HG03135 (cell line): ENCODE data around the gene C5orf63.
"Not testable (repeated sequence)": the region's sequence is repeated elsewhere in the genome, so short reads cannot be mapped to it uniquely, and the experiment has no call there.

Experiments
- ATAC-seq: cut with Tn5 transposase; IDR thresholded peaks from one replicate; pipeline ENCODE4 v1.9.1; 2021; ENCODE audit warnings: mild to moderate bottlenecking, moderate library complexity; ENCODE audit not compliant: unreplicated experiment

Gene C5orf63

GRCh38 chr5:127076315-127077129, 3.2 kb upstream of the C5orf63 start:
- no peak for ATAC-seq

- no peak for ATAC-seq
These were observed 1.2 kb upstream of the C5orf63 start for GRCh38 chr5:127074466-127074865.

GRCh38 chr5:127070243-127070642, 3.1 kb downstream of the C5orf63 start:
- no peak for ATAC-seq

- ATAC-seq = no peak
These were observed 4.6 kb downstream of the C5orf63 start for GRCh38 chr5:127068493-127069214.

- no peak for ATAC-seq
These were observed 6.6 kb downstream of the C5orf63 start for GRCh38 chr5:127066721-127067120.

- ATAC-seq = no peak
These were observed 9.0 kb downstream of the C5orf63 start for GRCh38 chr5:127064253-127064840.

- ATAC-seq = no peak
These were observed 9.9 kb downstream of the C5orf63 start for GRCh38 chr5:127063257-127063913.

GRCh38 chr5:127061956-127062355, 11.3 kb downstream of the C5orf63 start:
- no peak for ATAC-seq

- ATAC-seq = no peak
These were observed 11.8 kb downstream of the C5orf63 start for GRCh38 chr5:127061537-127061936.

- ATAC-seq = no peak
These were observed 12.8 kb downstream of the C5orf63 start for GRCh38 chr5:127060470-127060985.

- ATAC-seq = no peak
These were observed 16.4 kb downstream of the C5orf63 start for GRCh38 chr5:127056896-127057295.

GRCh38 chr5:127055880-127056653, 17.2 kb downstream of the C5orf63 start:
- ATAC-seq = no peak

GRCh38 chr5:127053551-127053950, 19.8 kb downstream of the C5orf63 start:
- ATAC-seq = not testable (repeated sequence)

GRCh38 chr5:127053049-127053448, 20.3 kb downstream of the C5orf63 start:
- no peak for ATAC-seq

- ATAC-seq = no peak
These were observed 21.7 kb downstream of the C5orf63 start for GRCh38 chr5:127051591-127051990.

GRCh38 chr5:127046343-127047072, 26.8 kb downstream of the C5orf63 start:
- ATAC-seq = no peak

- no peak for ATAC-seq
These were observed 30.7 kb downstream of the C5orf63 start for GRCh38 chr5:127042593-127042992.

- ATAC-seq = no peak
These were observed 31.7 kb downstream of the C5orf63 start for GRCh38 chr5:127041571-127041970.

GRCh38 chr5:127040796-127041520, 32.3 kb downstream of the C5orf63 start:
- no peak for ATAC-seq
